ENCODE results near the gene RPS6KA3.

GRCh38 chrX:20149326-20149725 is 117.4 kb downstream of the RPS6KA3 start:
- TF ChIP-seq SP1 (IDR thresholded peaks at IDR 0.05): no peak
- TF ChIP-seq TARDBP (IDR thresholded peaks at IDR 0.05): no peak
- no peak for TF ChIP-seq SUZ12 (IDR thresholded peaks at IDR 0.05)
- no peak for TF ChIP-seq ARNT (IDR thresholded peaks at IDR 0.05)
- no peak for TF ChIP-seq FOXK2 (IDR thresholded peaks at IDR 0.05)
- TF ChIP-seq FOXA1 (IDR thresholded peaks at IDR 0.05): no peak
- TF ChIP-seq PKNOX1 (IDR thresholded peaks at IDR 0.05): no peak
- no peak for TF ChIP-seq ELF4 (IDR thresholded peaks at IDR 0.05)
- TF ChIP-seq NFRKB (IDR thresholded peaks at IDR 0.05): no peak
- TF ChIP-seq BHLHE40 (IDR thresholded peaks at IDR 0.05; ENCODE audit: borderline replicate concordance): no peak
- no peak for TF ChIP-seq FOXM1 (IDR thresholded peaks at IDR 0.05; ENCODE audit: borderline replicate concordance)
- no peak for TF ChIP-seq CTBP1 (IDR thresholded peaks at IDR 0.05; ENCODE audit: borderline replicate concordance)
- no peak for TF ChIP-seq L3MBTL2 (conservative IDR thresholded peaks at IDR 0.05)

All from HEK293T (cell line).